ENCODE data around the gene LCN9.

Gene LCN9

DNA sequence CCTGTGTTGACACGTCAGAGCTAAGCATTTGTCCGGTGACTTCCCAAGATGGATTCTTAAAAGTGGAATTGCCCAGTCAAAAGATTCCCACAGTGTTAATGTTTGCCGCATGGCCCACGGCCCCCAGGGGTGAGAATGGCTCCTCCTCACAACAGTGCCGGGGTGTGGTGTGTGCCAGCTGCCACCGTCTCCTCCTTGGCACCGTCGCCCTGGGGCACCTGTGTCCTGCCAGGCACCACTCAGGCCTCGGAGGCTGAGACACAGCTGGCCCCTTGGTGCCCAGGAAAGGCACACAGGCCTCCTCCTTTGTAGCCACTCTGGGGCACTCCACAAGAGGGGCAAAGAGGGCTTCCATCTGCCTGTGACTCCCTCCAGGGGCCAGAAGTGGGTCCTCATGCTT lies 43.2 kb downstream of the LCN9 start:
- TF ChIP-seq, protein P1, sequence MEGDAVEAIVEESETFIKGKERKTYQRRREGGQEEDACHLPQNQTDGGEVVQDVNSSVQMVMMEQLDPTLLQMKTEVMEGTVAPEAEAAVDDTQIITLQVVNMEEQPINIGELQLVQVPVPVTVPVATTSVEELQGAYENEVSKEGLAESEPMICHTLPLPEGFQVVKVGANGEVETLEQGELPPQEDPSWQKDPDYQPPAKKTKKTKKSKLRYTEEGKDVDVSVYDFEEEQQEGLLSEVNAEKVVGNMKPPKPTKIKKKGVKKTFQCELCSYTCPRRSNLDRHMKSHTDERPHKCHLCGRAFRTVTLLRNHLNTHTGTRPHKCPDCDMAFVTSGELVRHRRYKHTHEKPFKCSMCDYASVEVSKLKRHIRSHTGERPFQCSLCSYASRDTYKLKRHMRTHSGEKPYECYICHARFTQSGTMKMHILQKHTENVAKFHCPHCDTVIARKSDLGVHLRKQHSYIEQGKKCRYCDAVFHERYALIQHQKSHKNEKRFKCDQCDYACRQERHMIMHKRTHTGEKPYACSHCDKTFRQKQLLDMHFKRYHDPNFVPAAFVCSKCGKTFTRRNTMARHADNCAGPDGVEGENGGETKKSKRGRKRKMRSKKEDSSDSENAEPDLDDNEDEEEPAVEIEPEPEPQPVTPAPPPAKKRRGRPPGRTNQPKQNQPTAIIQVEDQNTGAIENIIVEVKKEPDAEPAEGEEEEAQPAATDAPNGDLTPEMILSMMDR (IDR thresholded peaks at IDR 0.05), result no peak
- H3K9me3 ChIP-seq, result no peaks in the 10 kb centered on the region
- intact Hi-C loops (cut with DNase I; ENCODE audit: low total_unique reads), result no loop called here
- peaks cover 0 to 19% (median 14%) of the 10 kb centered on the region in 4 donors for H3K4me1 ChIP-seq
- H3K27ac ChIP-seq, result no peak overlapping the region
- DNase-seq, result no peak
- H3K27me3 ChIP-seq, result peaks cover 0 to 82% of the 10 kb centered on the region in 2 donors
- H3K4me3 ChIP-seq, result no peak overlapping the region
- no peaks in the 10 kb centered on the region for H3K36me3 ChIP-seq

DNA sequence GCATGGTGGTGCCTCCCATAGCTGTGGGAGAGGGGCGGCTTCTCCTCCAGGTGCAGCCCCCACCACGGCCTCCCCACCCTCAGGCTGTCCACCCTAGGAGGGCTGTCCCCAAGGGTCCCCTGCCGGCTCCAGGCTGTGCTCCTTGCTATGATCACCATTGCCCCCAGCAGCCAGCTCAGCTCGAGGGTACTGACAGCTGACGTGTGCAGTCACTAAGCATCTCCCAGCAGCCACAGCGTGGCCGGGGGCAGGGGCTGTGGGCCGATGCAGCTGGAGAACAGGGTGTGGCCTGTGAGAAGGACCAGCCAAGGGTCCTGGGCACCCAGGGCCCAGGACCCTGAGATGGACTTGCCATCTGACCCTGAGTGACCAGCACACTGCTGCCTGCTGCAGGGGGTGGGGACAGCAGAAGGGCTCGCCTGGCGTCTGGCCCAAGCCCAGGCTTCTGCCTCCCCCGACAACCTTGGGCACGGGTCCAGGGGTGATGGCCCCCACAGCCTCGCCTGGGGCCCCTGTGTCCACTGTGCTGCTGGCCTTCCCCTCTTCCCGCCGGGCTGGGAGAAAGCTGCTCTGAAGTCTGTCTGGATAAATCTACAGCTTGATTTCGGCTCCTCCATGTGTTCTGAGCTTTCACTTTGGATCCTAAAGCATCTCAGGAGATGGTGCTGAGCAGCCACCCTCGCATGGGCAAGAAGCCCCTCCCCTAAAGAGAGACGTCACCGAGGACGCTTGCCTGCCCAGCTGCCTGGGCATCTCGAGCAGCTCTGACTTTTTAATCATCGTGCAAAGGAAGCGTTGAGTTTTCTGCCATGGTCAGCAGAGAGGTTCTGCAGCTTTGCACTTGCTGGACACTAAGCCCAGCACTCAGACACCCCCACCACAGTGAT lies 44.4 kb downstream of the LCN9 start:
- Histone ChIP-seq H3K27ac (no peak overlapping the region), H3K4me1 (peaks cover 0 to 9% (median 4%) of the 10 kb centered on the region in 4 donors), H3K27me3 (peaks cover 0 to 81% of the 10 kb centered on the region in 2 donors), H3K36me3 (no peaks in the 10 kb centered on the region), H3K9me3 (no peaks in the 10 kb centered on the region), H3K4me3 (no peak overlapping the region)
- DNase-seq, result no peak
- intact Hi-C loops (cut with DNase I; ENCODE audit: low total_unique reads), result no loop called here
- TF ChIP-seq, protein P1 (IDR thresholded peaks at IDR 0.05), result no peak

- Histone ChIP-seq H3K4me3 (no peak overlapping the region), H3K27me3 (peaks cover 0 to 81% of the 10 kb centered on the region in 2 donors), H3K9me3 (no peaks in the 10 kb centered on the region), H3K27ac (no peak overlapping the region), H3K36me3 (no peaks in the 10 kb centered on the region), H3K4me1 (peaks cover 0 to 6% (median 0%) of the 10 kb centered on the region in 4 donors)
- intact Hi-C loops (cut with DNase I; ENCODE audit: low total_unique reads), result no loop called here
- no peak for DNase-seq
- TF ChIP-seq, protein P1 (IDR thresholded peaks at IDR 0.05), result no peak
These were observed 45.1 kb downstream of the LCN9 start for GRCh38 chr9:135708164-135708563.

DNA sequence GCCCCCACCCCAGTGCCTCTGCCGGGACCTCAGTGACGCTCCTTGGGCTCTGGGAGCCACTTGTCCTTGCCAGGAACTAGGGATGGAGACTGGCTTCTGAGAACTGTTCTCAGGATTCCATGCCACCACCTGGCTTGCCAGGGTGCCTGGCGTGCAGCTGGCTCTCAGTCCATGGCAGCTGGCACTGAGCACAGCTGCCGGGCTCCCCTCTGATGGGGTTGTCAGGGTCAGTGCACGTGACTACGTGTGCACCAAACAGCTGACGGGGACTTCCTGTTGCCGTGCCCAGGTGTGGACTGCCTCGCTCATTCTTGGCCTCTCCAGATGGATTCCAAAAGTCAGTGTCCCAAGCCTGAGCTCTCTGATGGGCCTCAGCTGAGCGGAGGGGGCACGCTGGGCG lies 48.3 kb downstream of the LCN9 start:
- Histone ChIP-seq H3K9me3 (no peaks in the 10 kb centered on the region), H3K4me1 (peaks cover 0 to 7% (median 2%) of the 10 kb centered on the region in 4 donors), H3K27ac (no peak overlapping the region), H3K36me3 (no peaks in the 10 kb centered on the region), H3K27me3 (peaks cover 0 to 79% of the 10 kb centered on the region in 2 donors), H3K4me3 (no peak overlapping the region)
- no peak for DNase-seq
- intact Hi-C loops (cut with DNase I; ENCODE audit: low total_unique reads), result no loop called here
- TF ChIP-seq, protein P1 (IDR thresholded peaks at IDR 0.05), result no peak

GRCh38 chr9:135711881-135712280 lies 48.8 kb downstream of the LCN9 start:
- no peaks in the 10 kb centered on the region for H3K36me3 ChIP-seq
- DNase-seq, result no peak
- H3K27ac ChIP-seq, result no peak overlapping the region
- H3K4me3 ChIP-seq, result no peak overlapping the region
- intact Hi-C loops (cut with DNase I; ENCODE audit: low total_unique reads), result no loop called here
- peaks cover 0 to 7% (median 2%) of the 10 kb centered on the region in 4 donors for H3K4me1 ChIP-seq
- no peaks in the 10 kb centered on the region for H3K9me3 ChIP-seq
- peaks cover 0 to 79% of the 10 kb centered on the region in 2 donors for H3K27me3 ChIP-seq
- TF ChIP-seq, protein P1 (IDR thresholded peaks at IDR 0.05), result no peak

Measured in tibial artery (tissue), 4 donors.